Neural progenitor cell (in vitro differentiated cells): ENCODE results near the gene AKAP5. TPM values are rescaled to one million over a fixed set of nuclear protein-coding genes. Genes with fewer than 3 reads are reported as not detected.

Source experiments
- DNase-seq: peaks from one replicate; pipeline ENCODE4 v3.0.0-alpha.2; 2016; ENCODE audit warnings: low spot score
- H2AFZ ChIP-seq: fragments of 200-600 bp; sonication (generic); replicated peaks from 2 replicates; pipeline ENCODE4 v1.6.1; 2016; ENCODE audit warnings: antibody characterized with exemption
- H3F3A ChIP-seq: fragments of 200-600 bp; sonication (generic); 2 replicates; pipeline ENCODE4 v1.6.1; 2016; ENCODE audit warnings: antibody characterized with exemption, low read depth
- H3K27ac ChIP-seq: fragments of 200-600 bp; sonication (generic); 2 replicates; pipeline ENCODE4 v1.5.1; 2016; ENCODE audit warnings: mild to moderate bottlenecking
- H3K27me3 ChIP-seq: fragments of 200-600 bp; sonication (generic); 2 replicates; pipeline ENCODE4 v1.6.1; 2016; ENCODE audit warnings: mild to moderate bottlenecking, moderate library complexity
- H3K36me3 ChIP-seq: fragments of 200-600 bp; sonication (generic); 2 replicates; pipeline ENCODE4 v1.5.1; 2016
- H3K4me1 ChIP-seq: fragments of 200-600 bp; sonication (generic); 2 replicates; pipeline ENCODE4 v1.6.1; 2016; ENCODE audit warnings: mixed run types
- H3K4me2 ChIP-seq: fragments of 200-600 bp; sonication (generic); 2 replicates; pipeline ENCODE4 v1.6.1; 2016
- H3K4me3 ChIP-seq: fragments of 200-600 bp; sonication (generic); 2 replicates; pipeline ENCODE4 v1.5.1; 2016
- H3K79me2 ChIP-seq: fragments of 200-600 bp; sonication (generic); 2 replicates; pipeline ENCODE4 v1.6.1; 2016; ENCODE audit warnings: low read depth
- H3K9ac ChIP-seq: fragments of 200-600 bp; sonication (generic); 2 replicates; pipeline ENCODE4 v1.6.1; 2016
- H3K9me3 ChIP-seq: fragments of 200-600 bp; sonication (generic); 2 replicates; pipeline ENCODE4 v1.5.1; 2016; ENCODE audit warnings: low read depth
- H4K20me1 ChIP-seq: fragments of 200-600 bp; sonication (generic); 2 replicates; pipeline ENCODE4 v1.6.1; 2016; ENCODE audit warnings: low read depth
- H3K27ac Mint-ChIP-seq: 3 replicates; pipeline ENCODE4 v1.8.0; 2021; ENCODE audit warnings: mixed read lengths
- H3K27me3 Mint-ChIP-seq: 2 replicates; pipeline ENCODE4 v1.8.0; 2022; ENCODE audit warnings: low read depth, mild to moderate bottlenecking, inconsistent platforms, moderate library complexity, mixed read lengths; ENCODE audit not compliant: insufficient read depth
- H3K36me3 Mint-ChIP-seq: 3 replicates; pipeline ENCODE4 v1.8.0; 2021; ENCODE audit warnings: mixed read lengths
- H3K4me1 Mint-ChIP-seq: 3 replicates; pipeline ENCODE4 v1.8.0; 2021; ENCODE audit warnings: mixed read lengths
- H3K4me3 Mint-ChIP-seq: 3 replicates; pipeline ENCODE4 v1.8.0; 2021; ENCODE audit warnings: mild to moderate bottlenecking, moderate library complexity, mixed read lengths
- H3K9me3 Mint-ChIP-seq: 3 replicates; pipeline ENCODE4 v1.8.0; 2020; ENCODE audit warnings: mixed read lengths
- EZH2 ChIP-seq: fragments of 200-600 bp; sonication (generic); IDR thresholded peaks from 2 replicates; pipeline ENCODE4 v1.6.1; 2017; ENCODE audit warnings: antibody characterized with exemption, mild to moderate bottlenecking, moderate library complexity
- EZH2phosphoT487 ChIP-seq: fragments of 200-600 bp; sonication (generic); IDR thresholded peaks from 2 replicates; pipeline ENCODE4 v1.6.1; 2017; ENCODE audit warnings: antibody characterized with exemption
- total RNA-seq: library from RNA; depleted of rRNA; stranded (reverse); fragments of >200 nt; gene quantifications from 2 replicates; pipeline ENCODE4 v1.2.3, GENCODE V29; 2015; ENCODE audit warnings: low replicate concordance
- TF ChIP-seq, protein P1 (sequence below): fragments of 200-600 bp; sonication (generic); IDR thresholded peaks from 2 replicates; pipeline ENCODE4 v1.5.1; 2017; ENCODE audit warnings: antibody characterized with exemption, mild to moderate bottlenecking

Gene AKAP5
- total RNA-seq, 1 donor from 2014 or later, result 3.2 TPM

GRCh38 chr14:64463873-64464272, 1.4 kb upstream of the AKAP5 start:
- no peak overlapping the region for H3K4me3 Mint-ChIP-seq
- Histone ChIP-seq H3K27ac (no peak overlapping the region), H4K20me1 (no peaks in the 10 kb centered on the region), H3K9ac (no peak overlapping the region), H3K79me2 (no peaks in the 10 kb centered on the region), H3K27me3 (peaks cover 14% of the 10 kb centered on the region), H2AFZ (no peak overlapping the region), H3K4me2 (no peak overlapping the region), H3K9me3 (no peaks in the 10 kb centered on the region), H3K4me1 (peaks cover 13% of the 10 kb centered on the region), H3K36me3 (no peaks in the 10 kb centered on the region), H3F3A (peaks cover 31% of the 10 kb centered on the region), H3K4me3 (no peak overlapping the region)
- H3K36me3 Mint-ChIP-seq, result peaks cover 2% of the 10 kb centered on the region
- no peak for DNase-seq
- TF ChIP-seq, protein P1, sequence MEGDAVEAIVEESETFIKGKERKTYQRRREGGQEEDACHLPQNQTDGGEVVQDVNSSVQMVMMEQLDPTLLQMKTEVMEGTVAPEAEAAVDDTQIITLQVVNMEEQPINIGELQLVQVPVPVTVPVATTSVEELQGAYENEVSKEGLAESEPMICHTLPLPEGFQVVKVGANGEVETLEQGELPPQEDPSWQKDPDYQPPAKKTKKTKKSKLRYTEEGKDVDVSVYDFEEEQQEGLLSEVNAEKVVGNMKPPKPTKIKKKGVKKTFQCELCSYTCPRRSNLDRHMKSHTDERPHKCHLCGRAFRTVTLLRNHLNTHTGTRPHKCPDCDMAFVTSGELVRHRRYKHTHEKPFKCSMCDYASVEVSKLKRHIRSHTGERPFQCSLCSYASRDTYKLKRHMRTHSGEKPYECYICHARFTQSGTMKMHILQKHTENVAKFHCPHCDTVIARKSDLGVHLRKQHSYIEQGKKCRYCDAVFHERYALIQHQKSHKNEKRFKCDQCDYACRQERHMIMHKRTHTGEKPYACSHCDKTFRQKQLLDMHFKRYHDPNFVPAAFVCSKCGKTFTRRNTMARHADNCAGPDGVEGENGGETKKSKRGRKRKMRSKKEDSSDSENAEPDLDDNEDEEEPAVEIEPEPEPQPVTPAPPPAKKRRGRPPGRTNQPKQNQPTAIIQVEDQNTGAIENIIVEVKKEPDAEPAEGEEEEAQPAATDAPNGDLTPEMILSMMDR, result no peak
- TF ChIP-seq EZH2 (no peak), EZH2phosphoT487 (no peak)
- H3K27me3 Mint-ChIP-seq, result no peaks in the 10 kb centered on the region
- H3K4me1 Mint-ChIP-seq, result peaks cover 9% of the 10 kb centered on the region
- H3K9me3 Mint-ChIP-seq, result no peaks in the 10 kb centered on the region
- no peak overlapping the region for H3K27ac Mint-ChIP-seq

DNA sequence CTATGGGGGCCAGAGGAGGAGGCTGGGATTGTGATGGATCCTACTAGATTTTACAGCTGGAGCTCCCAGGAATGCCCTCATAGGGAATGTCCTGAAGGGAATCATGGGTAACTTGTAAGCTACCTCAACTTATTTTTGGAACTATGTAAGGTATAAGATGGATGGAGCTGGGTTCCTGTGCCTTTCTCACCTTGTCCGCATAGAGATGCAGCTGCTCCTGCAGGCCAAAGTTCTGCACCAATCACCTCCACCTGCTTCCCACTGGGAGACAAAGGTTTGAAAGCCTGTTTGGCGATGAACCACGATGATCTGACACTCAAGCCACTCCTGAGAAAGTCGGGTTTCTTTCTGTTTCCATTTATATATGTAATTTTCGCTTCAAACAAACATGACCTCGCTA, 648 bp upstream of the AKAP5 start:
- no peak for DNase-seq
- peak overlapping the region; percentile 85 for H3K4me3 Mint-ChIP-seq

GRCh38 chr14:64465831-64466554, 694 bp downstream of the AKAP5 start:
- no peaks in the 10 kb centered on the region for H3K9me3 Mint-ChIP-seq
- TF ChIP-seq, protein P1, result peak; percentile 38
- peak; percentile 14 for TF ChIP-seq EZH2
- TF ChIP-seq EZH2phosphoT487, result no peak
- H3K4me3 Mint-ChIP-seq, result peak overlapping the region; percentile 89
- Histone ChIP-seq H3K9ac (peak overlapping the region; percentile 27), H3K27me3 (peaks cover 14% of the 10 kb centered on the region), H3K4me2 (peak overlapping the region; percentile 98), H3K4me3 (peak overlapping the region; percentile 94), H3K9me3 (no peaks in the 10 kb centered on the region), H3F3A (peaks cover 31% of the 10 kb centered on the region), H3K27ac (no peak overlapping the region), H2AFZ (peak overlapping the region; percentile 94), H3K4me1 (peaks cover 13% of the 10 kb centered on the region), H3K36me3 (no peaks in the 10 kb centered on the region), H3K79me2 (no peaks in the 10 kb centered on the region), H4K20me1 (no peaks in the 10 kb centered on the region)
- H3K27me3 Mint-ChIP-seq, result no peaks in the 10 kb centered on the region
- H3K36me3 Mint-ChIP-seq, result peaks cover 2% of the 10 kb centered on the region
- DNase-seq, result peak; percentile 81
- H3K4me1 Mint-ChIP-seq, result peaks cover 9% of the 10 kb centered on the region
- H3K27ac Mint-ChIP-seq, result no peak overlapping the region

More for the DNA sequence above, 648 bp upstream of the AKAP5 start:
- Histone ChIP-seq H3F3A (peaks cover 31% of the 10 kb centered on the region), H2AFZ (peak overlapping the region; percentile 60), H4K20me1 (no peaks in the 10 kb centered on the region), H3K4me3 (peak overlapping the region; percentile 94), H3K79me2 (no peaks in the 10 kb centered on the region), H3K9ac (no peak overlapping the region), H3K9me3 (no peaks in the 10 kb centered on the region), H3K27ac (no peak overlapping the region), H3K27me3 (peaks cover 14% of the 10 kb centered on the region), H3K36me3 (no peaks in the 10 kb centered on the region), H3K4me1 (peaks cover 13% of the 10 kb centered on the region), H3K4me2 (peak overlapping the region; percentile 98)
- no peaks in the 10 kb centered on the region for H3K9me3 Mint-ChIP-seq
- H3K36me3 Mint-ChIP-seq, result peaks cover 2% of the 10 kb centered on the region
- TF ChIP-seq EZH2phosphoT487, result no peak
- TF ChIP-seq, protein P1, result no peak
- H3K27me3 Mint-ChIP-seq, result no peaks in the 10 kb centered on the region
- peaks cover 9% of the 10 kb centered on the region for H3K4me1 Mint-ChIP-seq
- no peak overlapping the region for H3K27ac Mint-ChIP-seq
